ENCODE measurements around the gene MEF2C.

The MEF2C gene

GRCh38 chr5:88667496-88668201 is 215.3 kb downstream of the MEF2C start:
- Mint-ChIP-seq H3K27ac (no peak overlapping the region), H3K27me3 (peaks cover 77% of the 10 kb centered on the region), H3K36me3 (no peaks in the 10 kb centered on the region), H3K4me3 (peak overlapping the region; percentile 82), H3K9me3 (no peaks in the 10 kb centered on the region), H3K4me1 (peaks cover 19% of the 10 kb centered on the region)
- no peak for ATAC-seq

Data from stimulated activated memory B cell treated with anti-CD40 and anti-IgM and Interleukin-4, amounts not matched to agents 10 μg/mL and 1 μg/mL and 100 μg/mL, for 72 hours (primary cell).